H1 (cell line): ENCODE data around the gene ATP6V1C2. TPM values are rescaled to one million over a fixed set of nuclear protein-coding genes. Genes with fewer than 3 reads are reported as not detected.

Source experiments
- CTCF ChIA-PET: fragments of 300-600 bp; sonication (Branson Sonifier 250); formaldehyde crosslinking; loops from one replicate; lab custom pipeline; 2021; ENCODE audit not compliant: partially characterized antibody; lab: Charles Lee
- POLR2A ChIA-PET: fragments of 300-600 bp; sonication (Branson Sonifier 250); formaldehyde crosslinking; loops from one replicate; lab custom pipeline; 2021; ENCODE audit warnings: inconsistent platforms; ENCODE audit not compliant: partially characterized antibody; lab: Charles Lee
- DNase-seq, 2 experiments: peaks; one replicate each; pipeline versions ENCODE4 v3.0.0 to v3.0.0-alpha.2; 2010 to 2022; ENCODE audit warnings: low spot score in 2 of 2, low read depth in 1 of 2, mixed read lengths in 1 of 2
- FAIRE-seq: peaks from 2 replicates; lab custom pipeline; 2011; peaks lifted over from hg19 to GRCh38; lab: Jason Lieb, UNC
- H2AFZ ChIP-seq: 2 replicates; pipeline ENCODE4 v1.8.1; 2012; ENCODE audit warnings: low read length, inconsistent platforms
- H2AK5ac ChIP-seq: 2 replicates; pipeline ENCODE4 v1.6.1; 2013; ENCODE audit warnings: low read depth, low read length
- H2BK120ac ChIP-seq: replicated peaks from 2 replicates; pipeline ENCODE3; 2013; ENCODE audit warnings: low read depth, low read length, inconsistent platforms
- H2BK12ac ChIP-seq: 2 replicates; pipeline ENCODE4 v1.6.1; 2013; ENCODE audit warnings: low read depth, low read length
- H2BK15ac ChIP-seq: 2 replicates; pipeline ENCODE4 v1.6.1; 2013; ENCODE audit warnings: low read length
- H2BK20ac ChIP-seq: 2 replicates; pipeline ENCODE4 v1.6.1; 2013; ENCODE audit warnings: low read length
- H2BK5ac ChIP-seq: 2 replicates; pipeline ENCODE4 v1.6.1; 2013; ENCODE audit warnings: low read depth, low read length
- H3K14ac ChIP-seq: 2 replicates; pipeline ENCODE4 v1.6.1; 2013; ENCODE audit warnings: inconsistent platforms; ENCODE audit not compliant: insufficient read length
- H3K18ac ChIP-seq: 2 replicates; pipeline ENCODE4 v1.6.1; 2013; ENCODE audit warnings: low read length; ENCODE audit errors: extremely low read depth
- H3K23ac ChIP-seq: 2 replicates; pipeline ENCODE4 v1.6.1; 2013; ENCODE audit warnings: inconsistent platforms; ENCODE audit not compliant: insufficient read length
- H3K23me2 ChIP-seq: 2 replicates; pipeline ENCODE4 v1.6.1; 2013; ENCODE audit warnings: low read depth, low read length
- H3K27ac ChIP-seq: 2 replicates; pipeline ENCODE4 v1.6.1; 2011; ENCODE audit warnings: low read depth, low read length, inconsistent platforms
- H3K27me3 ChIP-seq, 4 experiments: replicated peaks in 1 of 4; 1 replicate in 1 of 4; 2 replicates in 3 of 4; pipeline versions ENCODE4 v1.6.1 to v1.8.1; 2011 to 2013; ENCODE audit warnings: low read length in 3 of 4, mild to moderate bottlenecking in 3 of 4, inconsistent platforms in 2 of 4, mixed read lengths in 2 of 4, moderate library complexity in 1 of 4; ENCODE audit not compliant: control insufficient read depth in 3 of 4, insufficient read depth in 3 of 4; ENCODE audit errors: extremely low read depth in 1 of 4
- H3K36me3 ChIP-seq, 4 experiments: 2 replicates each; pipeline versions ENCODE4 v1.6.1 to v1.8.1; 2011 to 2013; ENCODE audit warnings: mild to moderate bottlenecking in 4 of 4, low read length in 3 of 4, moderate library complexity in 2 of 4, control low read depth in 1 of 4, inconsistent platforms in 1 of 4; ENCODE audit not compliant: insufficient read depth in 4 of 4, control insufficient read depth in 2 of 4
- H3K4ac ChIP-seq: replicated peaks from 2 replicates; pipeline ENCODE3; 2013; ENCODE audit warnings: low read length, low read depth, mixed read lengths, inconsistent platforms; ENCODE audit not compliant: insufficient read length
- H3K4me1 ChIP-seq, 4 experiments: replicated peaks in 1 of 4; 1 replicate in 1 of 4; 2 replicates in 3 of 4; pipeline versions ENCODE4 v1.6.1 to v1.8.1; 2011 to 2013; ENCODE audit warnings: low read length in 3 of 4, inconsistent platforms in 2 of 4, mixed read lengths in 1 of 4; ENCODE audit not compliant: insufficient read depth in 4 of 4, control insufficient read depth in 3 of 4
- H3K4me2 ChIP-seq, 2 experiments: 2 replicates each; pipeline versions ENCODE4 v1.6.1 to v1.8.1; 2011 to 2013; ENCODE audit warnings: low read depth in 2 of 2, low read length in 2 of 2, control low read depth in 1 of 2, inconsistent platforms in 1 of 2, mild to moderate bottlenecking in 1 of 2; ENCODE audit not compliant: insufficient read depth in 1 of 2
- H3K4me3 ChIP-seq, 4 experiments: fragments of 200-600, 300-600 bp in 1 of 4; sonication (generic), shearing (Covaris generic), sonication (Bioruptor Twin) in 1 of 4; 2 replicates each; pipeline versions ENCODE4 v1.5.1 to v1.8.1; 2011 to 2016; ENCODE audit warnings: low read length in 4 of 4, low read depth in 3 of 4, control low read depth in 2 of 4, inconsistent platforms in 2 of 4, mild to moderate bottlenecking in 2 of 4, mixed read lengths in 1 of 4, moderate library complexity in 1 of 4; ENCODE audit not compliant: insufficient read depth in 2 of 4; ENCODE audit errors: extremely low read depth in 1 of 4
- H3K56ac ChIP-seq: replicated peaks from 2 replicates; pipeline ENCODE3; 2013; ENCODE audit warnings: low read depth, mild to moderate bottlenecking, mixed read lengths, low read length, inconsistent platforms; ENCODE audit not compliant: insufficient read length
- H3K79me1 ChIP-seq: 2 replicates; pipeline ENCODE4 v1.6.1; 2013; ENCODE audit warnings: low read depth, low read length, control low read depth
- H3K79me2 ChIP-seq, 2 experiments: 2 replicates each; pipeline versions ENCODE4 v1.6.1 to v1.8.1; 2012 to 2013; ENCODE audit warnings: low read length in 2 of 2, mild to moderate bottlenecking in 2 of 2, inconsistent platforms in 1 of 2; ENCODE audit not compliant: insufficient read depth in 2 of 2, control insufficient read depth in 1 of 2
- H3K9ac ChIP-seq, 4 experiments: replicated peaks in 1 of 4; 1 replicate in 1 of 4; 2 replicates in 3 of 4; pipeline versions ENCODE4 v1.6.1 to v1.8.1; 2011 to 2013; ENCODE audit warnings: low read depth in 3 of 4, low read length in 3 of 4, control low read depth in 2 of 4, mild to moderate bottlenecking in 2 of 4, moderate library complexity in 2 of 4, inconsistent platforms in 1 of 4; ENCODE audit errors: extremely low read depth in 1 of 4
- H3K9me3 ChIP-seq, 2 experiments: 2 replicates each; pipeline versions ENCODE4 v1.6.1 to v1.8.1; 2012 to 2013; ENCODE audit warnings: mild to moderate bottlenecking in 2 of 2, moderate library complexity in 2 of 2, control low read depth in 1 of 2, inconsistent platforms in 1 of 2, low read depth in 1 of 2, low read length in 1 of 2, mixed read lengths in 1 of 2; ENCODE audit not compliant: insufficient read depth in 2 of 2
- H4K20me1 ChIP-seq, 2 experiments: replicated peaks in 1 of 2; 2 replicates each; pipeline versions ENCODE3 to v1.8.1; 2011 to 2013; ENCODE audit warnings: inconsistent platforms in 2 of 2, low read length in 2 of 2, mild to moderate bottlenecking in 1 of 2; ENCODE audit not compliant: insufficient read depth in 2 of 2, control insufficient read depth in 1 of 2
- H4K5ac ChIP-seq: 2 replicates; pipeline ENCODE4 v1.6.1; 2013; ENCODE audit warnings: low read length, low read depth, mixed read lengths, inconsistent platforms; ENCODE audit not compliant: insufficient read length
- H4K8ac ChIP-seq: 2 replicates; pipeline ENCODE4 v1.8.0; 2013; ENCODE audit warnings: mild to moderate bottlenecking, moderate library complexity, low read length, inconsistent platforms; ENCODE audit not compliant: insufficient read depth; ENCODE audit errors: extremely low read depth
- H4K91ac ChIP-seq: replicated peaks from 2 replicates; pipeline ENCODE3; 2013; ENCODE audit warnings: low read length, mixed read lengths, inconsistent platforms; ENCODE audit not compliant: insufficient read length
- EZH2 ChIP-seq: fragments of 200-600 bp; sonication (generic); IDR thresholded peaks from 2 replicates; pipeline ENCODE4 v1.7.1; 2012; ENCODE audit warnings: low read depth, mild to moderate bottlenecking, moderate library complexity, low read length, inconsistent platforms; ENCODE audit not compliant: severe bottlenecking
- JUN ChIP-seq: IDR thresholded peaks from 2 replicates; pipeline ENCODE4 v1.6.1; 2011; ENCODE audit warnings: low read depth, mild to moderate bottlenecking, improper control_type of control experiment, low read length
- JUND ChIP-seq: IDR thresholded peaks from 2 replicates; pipeline ENCODE4 v1.6.1; 2011; ENCODE audit warnings: mild to moderate bottlenecking, improper control_type of control experiment, low read length
- RNF2 ChIP-seq: fragments of 200-900, 300-1000 bp; sonication (generic); IDR thresholded peaks from 2 replicates; pipeline ENCODE4 v1.7.1; 2016; ENCODE audit warnings: borderline replicate concordance, low read depth, mild to moderate bottlenecking, antibody characterized with exemption, low read length; ENCODE audit not compliant: poor library complexity, severe bottlenecking; ENCODE audit errors: missing control alignments
- SP1 ChIP-seq: IDR thresholded peaks from 2 replicates; pipeline ENCODE4 v1.6.1; 2011; ENCODE audit warnings: low read depth, low read length
- WGBS, 2 experiments: shearing (Covaris generic) in 1 of 2; methylation state at CpG; one replicate each; pipeline versions ENCODE4 v1.1.6 to v1.1.7; 2013 to 2015; ENCODE audit warnings: low lambda C conversion rate in 2 of 2, mixed read lengths in 2 of 2, inconsistent platforms in 1 of 2, low coverage in 1 of 2, missing lambda C conversion rate in 1 of 2; ENCODE audit not compliant: insufficient replicate concordance in 2 of 2, insufficient coverage in 1 of 2, insufficient read length in 1 of 2; ENCODE audit errors: extremely low coverage in 1 of 2, missing lambda C conversion rate in 1 of 2; 5-methylcytosine and 5-hydroxymethylcytosine counted together
- polyA plus RNA-seq, 7 experiments: library from polyadenylated mRNA; depleted of rRNA in 3 of 7; stranded (reverse) in 5 of 7; unstranded in 2 of 7; fragments of >200 nt in 5 of 7; fragments of 200-250 nt in 2 of 7; gene quantifications; 1 replicate in 5 of 7; 2 replicates in 1 of 7; 4 replicates in 1 of 7; pipeline versions ENCODE4 v1.2.1 to v1.2.3, GENCODE V29; 2011 to 2013; ENCODE audit warnings: missing spikeins in 2 of 7, mixed read lengths in 2 of 7
- total RNA-seq: library from RNA; stranded (reverse); fragmentation: NEBNext Ultra II Directional; extraction: Animal tissue kit (Norgen Biotek cat#: 25700); gene quantifications from 2 replicates; pipeline ENCODE4 v1.2.1, GENCODE V29; 2021

ATP6V1C2 gene
- total and polyA plus RNA-seq, 2 of the 8 experiments (the other 6 are each of a cell fraction or from before 2014, with no cell fraction given), result 0.29 to 0.74 TPM

DNA sequence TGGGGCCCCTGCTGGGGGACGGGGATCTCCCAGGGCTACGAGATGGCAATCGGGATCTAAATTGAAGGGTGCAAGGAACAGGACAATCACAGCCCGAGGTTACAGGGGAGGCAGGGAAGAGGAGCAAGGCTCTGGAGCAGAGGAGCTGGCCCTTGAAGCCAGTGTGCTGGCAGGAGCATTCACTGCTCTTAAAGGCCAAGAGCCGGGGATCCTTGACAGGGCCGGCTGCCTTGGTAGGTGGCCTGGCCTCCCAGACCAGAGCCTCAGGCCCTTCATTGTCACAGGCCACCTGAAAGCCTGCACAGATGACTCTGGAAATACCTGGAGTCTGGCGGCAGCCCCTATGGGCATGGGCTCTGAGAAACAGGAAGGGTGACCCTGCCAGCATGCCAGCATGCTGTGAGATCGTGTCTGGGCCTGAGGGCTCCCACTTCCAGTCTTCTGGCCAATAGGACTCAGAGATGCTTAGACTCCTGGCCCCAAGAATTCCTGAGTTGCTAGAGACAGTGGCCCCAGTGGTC is 52.5 kb downstream of the ATP6V1C2 start:
- H2BK120ac ChIP-seq, result no peak overlapping the region
- H3K4me2 ChIP-seq, result no peak overlapping the region
- WGBS, 2 experiments, result 82% methylated on average over 8 of the region's 8 CpGs; no CpG with 5 or more reads in 1 of the 2 experiments
- no peak overlapping the region for H4K5ac ChIP-seq
- H3K9me3 ChIP-seq, result no peaks in the 10 kb centered on the region
- no peak for DNase-seq
- H3K4me1 ChIP-seq, result peaks cover 0 to 4% (median 2%) of the 10 kb centered on the region in 4 experiments; a peak in 3 of 7 replicates
- POLR2A ChIA-PET, result no interaction called here
- H2BK20ac ChIP-seq, result no peak overlapping the region
- CTCF ChIA-PET, result interaction anchor here (1.4 kb wide), 1 partner anchor 65 kb away, joined by 5 read pairs; no protein-coding TSS in a partner anchor
- no peak overlapping the region for H4K91ac ChIP-seq
- no peak for FAIRE-seq
- H3K23ac ChIP-seq, result no peak overlapping the region
- H3K27ac ChIP-seq, result no peak overlapping the region
- peaks cover 2 to 6% of the 10 kb centered on the region in 2 experiments for H4K20me1 ChIP-seq
- H2AFZ ChIP-seq, result no peak overlapping the region
- no peak overlapping the region for H3K14ac ChIP-seq
- no peak overlapping the region for H4K8ac ChIP-seq
- H3K56ac ChIP-seq, result no peak overlapping the region
- H3K4me3 ChIP-seq, result no peak overlapping the region
- no peak overlapping the region for H3K9ac ChIP-seq
- peak overlapping the region; percentile 32; the same call in 1 of the 2 replicates for H3K18ac ChIP-seq
- H3K79me2 ChIP-seq, result no peaks in the 10 kb centered on the region
- H2BK12ac ChIP-seq, result no peak overlapping the region
- no peaks in the 10 kb centered on the region for H3K27me3 ChIP-seq
- TF ChIP-seq SP1 (no peak), JUND (no peak), EZH2 (no peak), RNF2 (no peak), JUN (no peak)
- H3K4ac ChIP-seq, result no peak overlapping the region
- no peak overlapping the region for H2AK5ac ChIP-seq
- peaks cover 3% of the 10 kb centered on the region; the same call in 1 of the 2 replicates for H3K79me1 ChIP-seq
- no peak overlapping the region for H2BK15ac ChIP-seq
- no peak overlapping the region for H2BK5ac ChIP-seq
- H3K36me3 ChIP-seq, result peaks cover 0 to 4% (median 2%) of the 10 kb centered on the region in 4 experiments; a peak in 2 of 8 replicates
- no peaks in the 10 kb centered on the region for H3K23me2 ChIP-seq
